Activated CD8-positive, alpha-beta memory T cell treated with anti-CD3 and anti-CD28 coated beads for 4 hours (primary cell): ENCODE data around the gene TP53I13.
"Not testable (repeated sequence)": the region's sequence is repeated elsewhere in the genome, so short reads cannot be mapped to it uniquely, and the experiment has no call there.

ENCODE experiments used
- DNase-seq, 2 donors: peaks; one replicate each; pipeline ENCODE4 v3.0.0-alpha.2; 2020; ENCODE audit warnings: low read depth in 2 of 2

Gene TP53I13, protein sequence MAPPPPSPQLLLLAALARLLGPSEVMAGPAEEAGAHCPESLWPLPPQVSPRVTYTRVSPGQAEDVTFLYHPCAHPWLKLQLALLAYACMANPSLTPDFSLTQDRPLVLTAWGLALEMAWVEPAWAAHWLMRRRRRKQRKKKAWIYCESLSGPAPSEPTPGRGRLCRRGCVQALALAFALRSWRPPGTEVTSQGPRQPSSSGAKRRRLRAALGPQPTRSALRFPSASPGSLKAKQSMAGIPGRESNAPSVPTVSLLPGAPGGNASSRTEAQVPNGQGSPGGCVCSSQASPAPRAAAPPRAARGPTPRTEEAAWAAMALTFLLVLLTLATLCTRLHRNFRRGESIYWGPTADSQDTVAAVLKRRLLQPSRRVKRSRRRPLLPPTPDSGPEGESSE

DNA sequence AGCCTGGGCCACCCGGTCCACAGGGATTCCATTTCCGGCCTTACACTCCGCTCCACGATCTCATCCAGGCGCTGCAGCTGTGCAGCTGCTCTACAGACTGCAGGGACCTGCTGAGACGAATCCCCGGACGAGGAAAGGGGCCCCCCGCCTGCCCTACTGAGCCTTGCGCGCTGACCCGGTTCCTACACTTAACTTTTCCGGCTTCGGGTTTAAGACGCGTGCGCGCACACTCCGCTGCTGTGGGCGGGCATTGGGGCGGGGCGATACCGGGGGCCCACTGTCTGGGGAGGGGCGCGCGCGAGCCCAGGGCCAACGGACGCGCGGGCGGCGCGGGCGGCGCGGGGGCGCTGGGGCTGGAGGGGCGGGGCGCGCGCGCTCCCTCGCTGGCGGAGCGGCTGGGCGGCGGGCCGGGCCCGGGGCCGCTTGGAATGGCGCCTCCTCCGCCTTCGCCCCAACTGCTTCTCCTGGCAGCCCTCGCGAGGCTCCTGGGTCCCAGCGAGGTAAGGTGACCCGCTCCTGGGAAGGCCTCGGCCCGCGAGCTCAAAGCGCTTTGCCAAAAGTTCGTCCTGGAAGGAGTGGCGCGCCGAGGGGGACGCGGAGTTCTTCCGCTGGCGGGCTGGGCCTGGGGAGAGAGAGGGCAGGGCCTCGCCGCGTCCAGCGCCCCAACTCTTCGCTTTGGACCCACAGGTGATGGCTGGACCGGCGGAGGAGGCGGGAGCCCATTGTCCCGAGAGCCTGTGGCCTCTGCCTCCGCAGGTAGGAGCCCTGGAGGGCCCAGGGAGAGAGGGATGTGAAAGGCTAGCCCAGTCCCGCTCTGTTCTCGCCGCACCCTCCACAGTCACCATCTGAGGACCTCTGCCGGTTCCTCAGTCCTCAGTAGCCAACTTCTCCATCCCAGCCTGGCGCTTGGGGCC is at the start of gene TP53I13:
TP53I13 (plus strand) TSS at position 371 of the 914 bp plus-strand sequence; CDS start at position 429, 58 bp downstream.
- DNase-seq: peak; percentile 84

DNA sequence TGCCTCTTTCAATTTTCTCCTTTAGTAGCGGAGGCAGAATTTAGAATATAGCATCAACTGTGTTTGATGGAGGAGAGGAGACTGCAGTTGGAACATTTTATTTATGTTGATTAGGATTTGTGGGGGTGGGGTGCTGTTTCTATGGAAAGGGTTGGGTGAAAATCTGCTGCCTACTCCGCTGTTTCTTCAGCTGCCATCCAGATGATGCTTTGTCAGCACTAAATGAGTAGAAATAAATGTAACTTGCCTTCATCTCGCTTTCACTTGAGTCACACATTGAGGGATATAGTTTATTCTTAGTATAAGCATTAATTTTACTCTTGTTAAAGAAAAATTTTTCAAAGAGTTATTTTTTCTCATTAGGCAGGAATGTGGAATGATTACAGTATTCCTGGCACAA is 43.8 kb upstream of the TP53I13 start:
- no peak for DNase-seq

DNA sequence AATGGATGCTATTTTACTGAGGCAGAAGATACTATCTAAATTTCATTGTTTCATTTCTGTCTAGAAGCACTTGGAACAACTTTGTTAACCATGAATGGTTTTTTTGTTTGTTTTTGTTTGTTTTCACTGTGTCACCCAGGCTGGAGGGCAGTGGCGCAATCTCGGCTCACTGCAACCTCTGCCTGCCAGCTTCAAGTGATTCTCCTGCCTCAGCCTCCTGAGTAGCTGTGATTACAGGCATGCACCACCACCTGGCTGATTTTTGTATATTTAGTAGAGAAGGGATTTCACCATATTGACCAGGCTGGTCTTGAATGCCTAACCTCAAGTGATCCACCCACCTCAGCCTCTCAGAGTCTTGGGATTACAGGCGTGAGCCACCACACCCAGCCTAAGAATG is 42.2 kb upstream of the TP53I13 start:
- no peak for DNase-seq

DNA sequence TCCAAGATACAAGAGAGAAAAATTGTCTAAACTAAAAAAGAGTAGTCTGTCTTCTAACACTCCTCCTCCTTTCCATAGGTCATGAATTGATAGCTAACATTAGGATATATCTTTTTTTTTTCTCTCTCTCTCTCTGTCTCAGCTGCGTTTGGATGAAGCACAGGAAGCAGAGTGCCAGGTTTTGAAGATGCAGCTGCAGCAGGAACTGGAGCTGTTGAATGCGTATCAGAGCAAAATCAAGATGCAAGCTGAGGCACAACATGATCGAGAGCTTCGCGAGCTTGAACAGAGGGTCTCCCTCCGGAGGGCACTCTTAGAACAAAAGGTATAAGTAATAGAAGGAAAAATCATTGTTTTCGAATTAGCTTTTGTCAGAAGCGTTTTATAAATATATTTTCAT is 34.5 kb upstream of the TP53I13 start:
- no peak for DNase-seq

DNA sequence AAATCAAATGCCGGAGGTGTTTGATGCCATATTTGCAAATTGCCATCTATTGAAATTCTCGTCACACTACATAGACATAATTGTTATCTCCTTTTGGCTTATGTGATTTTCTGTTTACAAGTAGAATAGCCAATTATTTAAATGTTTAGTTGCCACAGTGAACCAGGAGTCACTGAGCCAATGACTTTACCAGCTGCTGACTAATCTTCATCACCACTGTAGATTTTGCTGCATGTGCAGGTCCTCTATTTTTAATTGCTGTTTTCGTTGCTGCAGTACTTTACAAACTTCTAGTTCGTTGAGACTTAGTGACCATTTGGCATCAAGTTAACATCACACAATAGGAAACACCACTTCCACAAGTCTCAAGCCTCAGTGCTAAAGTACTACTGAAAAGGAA is 24.4 kb upstream of the TP53I13 start:
- no peak for DNase-seq

DNA sequence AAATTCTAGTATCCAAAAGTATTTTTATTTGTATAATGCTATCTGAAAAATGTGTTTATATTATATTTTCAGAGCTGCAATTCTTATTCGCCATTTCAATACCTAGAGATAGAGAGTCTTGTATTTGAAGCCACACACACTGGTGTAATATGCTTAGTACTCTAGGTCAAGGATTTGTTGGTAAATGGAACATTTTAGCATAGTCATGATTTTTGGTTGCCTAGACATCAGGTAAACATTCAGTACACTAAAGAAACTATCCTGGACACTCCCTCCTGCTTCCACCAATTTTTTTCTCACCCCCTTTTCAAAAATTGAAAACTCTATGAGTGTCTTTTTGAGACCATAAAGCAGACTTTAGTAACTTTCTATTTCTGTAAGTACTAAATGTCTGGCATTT is 22.4 kb upstream of the TP53I13 start:
- DNase-seq: no peak

DNA sequence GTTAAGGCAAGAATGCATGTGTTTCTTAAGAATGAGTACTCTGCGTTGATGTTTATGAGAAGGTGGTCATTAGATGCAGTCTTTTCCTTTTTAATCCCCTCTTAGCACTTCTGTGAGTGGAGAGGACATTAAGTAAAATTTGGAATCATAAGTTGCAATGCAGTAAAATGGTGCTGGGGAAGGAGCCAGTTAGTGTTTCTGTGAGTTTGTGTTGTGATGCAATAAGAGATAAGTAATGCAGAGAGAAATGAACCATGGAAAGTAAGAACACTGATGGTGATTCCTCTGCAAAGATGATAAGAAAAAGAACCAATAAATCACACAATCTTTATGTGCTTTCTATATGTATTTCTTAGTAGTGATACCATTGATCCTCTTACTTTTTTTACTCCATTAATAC is 21.7 kb upstream of the TP53I13 start:
- no peak for DNase-seq

DNA sequence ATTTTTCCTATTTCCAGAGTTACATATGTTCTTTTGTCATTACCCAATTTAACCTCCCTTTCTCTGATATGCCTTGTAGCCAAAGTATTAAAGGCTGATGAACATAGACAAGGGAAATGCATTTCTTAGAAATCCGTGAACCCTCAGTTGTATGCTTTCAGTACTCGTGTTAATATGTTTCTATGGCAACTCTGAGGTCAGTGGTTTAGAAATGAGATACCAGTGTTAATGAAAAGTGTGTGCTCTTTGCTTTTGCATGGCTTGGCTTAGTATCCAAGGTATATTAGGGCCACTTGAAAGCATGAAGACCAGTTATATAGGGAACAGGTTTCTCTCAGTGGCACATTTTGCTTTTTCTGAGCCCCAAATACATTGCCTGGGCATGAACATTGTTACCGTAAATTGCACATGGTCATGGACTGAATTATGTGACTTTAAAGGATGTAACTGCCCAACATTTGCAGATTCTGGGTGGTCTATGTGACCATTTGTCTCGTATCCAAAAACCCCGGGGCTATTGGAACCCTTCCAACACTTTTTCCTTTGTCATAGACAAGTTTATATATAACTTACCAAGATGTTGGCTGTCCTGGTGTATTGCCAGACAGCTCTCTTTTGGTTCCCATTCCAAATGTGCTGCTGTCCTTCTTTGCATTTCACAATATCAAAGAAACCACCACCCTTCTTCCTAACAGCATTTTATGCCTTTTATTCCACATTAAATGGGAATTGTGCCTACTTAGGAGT is 19.2 kb upstream of the TP53I13 start:
- no peak for DNase-seq

DNA sequence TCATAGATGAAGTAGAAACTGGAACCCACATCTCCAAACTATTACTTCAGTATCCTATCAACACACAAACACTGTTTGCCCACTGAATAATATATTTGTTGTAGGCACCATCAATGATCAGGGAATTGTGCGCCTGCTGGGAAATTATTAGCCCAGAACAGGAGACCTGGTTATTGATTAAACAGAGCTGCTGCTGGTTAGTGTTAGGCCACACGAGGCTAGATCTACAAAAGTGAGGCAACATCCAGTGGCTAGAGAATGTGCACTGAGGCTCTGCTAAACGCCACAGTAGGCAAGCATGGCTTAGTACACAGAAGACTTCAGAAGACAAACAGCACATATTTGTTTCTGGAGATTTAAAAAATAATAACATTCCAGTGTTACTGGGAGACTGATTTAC is 12.7 kb upstream of the TP53I13 start:
- DNase-seq: no peak

DNA sequence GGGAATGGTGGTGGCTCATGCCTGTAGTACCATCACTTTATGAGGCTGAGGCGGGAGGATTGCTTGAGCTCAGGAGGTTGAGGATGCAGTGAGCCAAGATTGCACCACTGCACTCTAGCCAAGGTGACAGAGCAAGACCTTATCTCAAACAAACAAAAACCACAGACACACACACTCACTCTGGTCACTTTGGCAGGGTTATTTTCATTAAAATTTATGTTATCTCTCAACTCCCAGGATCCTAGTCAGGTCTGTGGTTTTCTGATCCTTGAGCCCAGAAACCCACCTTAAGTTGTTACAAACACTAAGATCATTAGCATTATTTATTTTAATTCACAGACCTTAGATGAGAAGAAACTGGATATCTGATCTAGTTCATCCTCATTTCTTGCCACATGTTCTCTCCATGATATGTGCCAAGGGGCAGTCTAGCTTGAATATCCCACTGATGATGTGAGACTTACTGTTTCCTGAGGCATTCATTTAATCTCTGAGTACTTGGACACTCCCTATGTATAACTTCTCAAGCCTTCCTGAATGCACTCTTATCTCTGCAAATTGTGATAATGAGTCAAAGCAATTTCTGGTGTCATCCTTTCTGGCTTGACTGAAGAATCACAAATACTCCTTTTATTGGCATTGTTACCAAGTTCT is 11.3 kb upstream of the TP53I13 start:
- no peak for DNase-seq

DNA sequence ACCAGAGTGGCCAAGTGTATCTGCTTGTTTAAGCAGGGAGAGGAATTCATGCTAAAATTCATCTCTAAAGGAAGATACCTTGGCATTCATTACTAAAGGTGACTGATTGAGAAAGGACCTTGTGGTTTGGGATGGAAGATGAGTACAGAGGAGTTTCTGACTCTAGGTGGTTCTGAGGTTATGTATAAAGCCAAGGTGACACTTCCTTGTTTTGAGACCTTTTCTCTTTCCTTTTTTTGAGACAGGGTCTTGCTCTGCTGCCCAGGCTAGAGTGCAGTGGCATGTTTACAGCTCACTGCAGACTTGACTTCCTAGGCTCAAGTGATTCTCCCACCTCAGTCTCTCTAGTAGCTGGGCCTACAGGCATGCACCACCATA is 10.8 kb upstream of the TP53I13 start:
- no peak for DNase-seq

DNA sequence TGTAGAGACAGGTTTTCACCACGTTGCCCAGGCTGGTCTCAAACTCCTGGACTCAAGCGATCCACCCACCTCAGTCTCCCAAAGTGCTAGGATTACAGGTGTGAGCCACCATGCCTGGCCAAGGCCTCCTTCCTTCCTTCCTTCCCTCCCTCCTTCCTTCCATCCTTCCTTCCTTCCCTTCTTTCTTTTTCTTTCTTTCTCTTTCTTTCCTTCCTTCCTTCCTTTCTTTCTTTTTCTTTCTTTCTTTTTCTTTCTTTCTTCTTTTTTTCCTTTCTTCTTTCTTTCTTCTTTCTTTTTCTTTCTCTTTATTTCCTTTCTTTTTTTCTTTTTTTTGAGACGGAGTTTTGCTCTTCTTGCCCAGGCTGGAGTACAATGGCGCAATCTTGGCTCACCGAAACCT is 10.4 kb upstream of the TP53I13 start:
- not testable (repeated sequence) for DNase-seq

DNA sequence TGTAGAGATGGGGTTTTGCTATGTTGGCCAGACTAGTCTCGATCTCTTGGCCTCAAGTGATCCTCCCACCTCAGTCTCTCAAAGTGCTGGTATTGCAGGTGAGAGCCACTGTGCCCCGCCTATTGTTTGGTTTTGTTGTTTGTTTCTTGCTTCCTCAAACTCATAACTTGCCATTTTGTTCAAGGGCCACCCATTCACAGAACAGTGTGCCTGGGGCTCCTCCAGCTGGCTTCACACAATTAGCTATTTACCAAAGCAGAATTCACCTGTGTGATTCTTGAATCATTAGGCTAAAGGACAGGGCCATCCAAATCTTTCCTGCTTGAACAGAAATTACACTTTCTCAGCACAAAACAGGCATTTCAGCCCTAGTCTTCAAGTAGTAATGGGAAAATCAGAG is 8.9 kb upstream of the TP53I13 start:
- no peak for DNase-seq

DNA sequence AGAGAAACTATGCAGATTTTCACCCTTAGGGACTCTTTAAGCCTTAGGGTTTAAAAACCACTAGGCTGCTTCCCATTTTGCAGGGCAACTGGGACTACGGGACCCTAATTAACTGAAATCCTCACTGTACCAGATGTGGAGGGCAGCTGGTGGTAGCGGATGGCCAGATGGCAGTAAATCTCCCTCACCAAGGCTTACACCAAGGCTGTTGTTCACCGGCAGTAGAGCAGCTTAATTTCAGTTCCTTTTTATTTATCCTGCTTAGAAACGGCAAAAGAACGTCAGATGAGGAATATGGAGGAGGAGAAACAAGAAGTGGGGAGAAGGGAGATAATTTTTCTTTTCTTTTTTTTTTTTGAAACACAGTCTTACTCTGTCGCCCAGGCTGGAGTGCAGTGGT is 8.2 kb upstream of the TP53I13 start:
- DNase-seq: no peak

DNA sequence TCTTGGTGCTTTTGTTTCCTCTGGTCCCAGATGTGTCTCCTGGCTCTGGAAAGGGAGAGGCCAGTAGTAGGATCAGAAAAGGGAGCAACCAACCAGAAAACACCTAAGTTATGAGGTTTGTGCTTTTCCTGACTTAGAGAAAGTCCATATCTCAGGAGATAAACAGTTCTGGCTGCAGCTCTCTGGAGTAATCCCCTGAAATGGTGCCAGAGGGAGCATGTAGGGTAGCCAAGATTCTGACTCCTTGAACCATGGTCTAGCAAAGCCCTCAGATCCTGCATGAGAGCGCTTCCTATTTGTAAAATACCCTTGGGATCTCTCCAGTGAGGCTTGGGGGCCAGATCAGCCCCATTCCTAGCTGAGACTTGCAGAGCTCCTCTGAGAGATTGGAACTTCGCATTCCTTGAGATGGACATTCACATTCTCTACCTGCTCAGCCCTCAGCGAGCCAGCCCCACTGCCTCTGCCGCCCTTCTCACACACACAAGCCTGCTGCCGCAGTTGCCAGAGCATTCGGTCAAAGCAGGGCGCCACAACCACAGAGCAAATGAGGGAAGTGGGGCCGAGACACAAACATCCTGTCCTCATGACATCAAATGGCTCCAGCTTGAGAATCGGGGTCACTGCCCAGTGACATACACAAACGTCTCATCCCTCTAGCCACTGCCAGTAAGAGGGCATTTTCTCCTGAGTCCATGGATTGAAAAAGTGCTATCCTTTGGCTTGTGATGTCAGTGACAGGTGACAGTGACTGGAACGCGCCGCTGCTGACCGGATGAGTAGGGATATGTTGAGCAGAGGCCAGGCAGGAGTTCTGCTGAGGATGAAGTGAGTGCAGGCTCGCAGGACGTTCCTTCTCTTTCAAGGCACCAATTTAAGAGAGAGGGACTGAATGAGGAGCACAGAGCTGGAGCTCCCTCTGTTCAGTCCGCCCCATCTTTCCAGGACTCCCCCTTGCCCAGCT is 6.7 kb upstream of the TP53I13 start:
- no peak for DNase-seq

DNA sequence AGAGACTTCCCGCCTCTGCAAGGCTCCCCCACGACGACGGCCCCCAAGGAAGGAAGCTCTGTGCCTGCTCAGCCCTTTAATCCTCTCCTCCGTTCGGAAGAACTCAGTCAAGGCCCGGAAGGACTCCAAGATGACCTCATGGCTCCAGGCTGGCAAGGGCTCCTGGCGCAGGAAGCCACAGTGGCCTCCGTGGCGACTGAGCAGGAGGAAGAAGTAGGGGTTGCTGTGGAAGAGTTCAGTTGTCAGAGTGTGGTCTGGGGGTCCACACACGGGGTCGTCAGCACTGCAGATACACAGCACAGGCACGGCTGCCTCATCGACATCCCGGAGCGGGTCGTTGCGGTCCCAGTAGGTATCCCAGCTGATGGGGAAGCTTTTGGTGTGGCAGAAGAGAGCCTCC is 5.9 kb upstream of the TP53I13 start:
- no peak for DNase-seq

DNA sequence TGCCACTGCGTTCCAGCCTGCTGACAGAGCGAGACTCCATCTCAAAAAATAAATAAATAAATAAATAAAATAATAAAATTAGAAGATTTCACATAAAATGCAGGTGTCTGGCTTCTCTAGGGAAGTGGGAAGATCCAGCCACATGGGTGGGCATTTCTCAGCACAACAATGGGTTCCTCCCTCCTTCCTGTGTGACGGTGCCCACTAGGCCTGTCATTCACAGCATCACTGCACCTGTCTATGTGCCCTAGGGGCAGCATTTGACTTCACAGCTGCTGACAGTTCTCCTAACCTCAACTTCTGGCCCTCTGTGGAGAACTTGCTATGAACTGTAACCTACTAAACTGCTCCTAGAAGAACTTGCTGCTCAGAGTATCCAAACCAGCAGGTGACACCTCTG is 4.7 kb upstream of the TP53I13 start:
- DNase-seq: no peak

DNA sequence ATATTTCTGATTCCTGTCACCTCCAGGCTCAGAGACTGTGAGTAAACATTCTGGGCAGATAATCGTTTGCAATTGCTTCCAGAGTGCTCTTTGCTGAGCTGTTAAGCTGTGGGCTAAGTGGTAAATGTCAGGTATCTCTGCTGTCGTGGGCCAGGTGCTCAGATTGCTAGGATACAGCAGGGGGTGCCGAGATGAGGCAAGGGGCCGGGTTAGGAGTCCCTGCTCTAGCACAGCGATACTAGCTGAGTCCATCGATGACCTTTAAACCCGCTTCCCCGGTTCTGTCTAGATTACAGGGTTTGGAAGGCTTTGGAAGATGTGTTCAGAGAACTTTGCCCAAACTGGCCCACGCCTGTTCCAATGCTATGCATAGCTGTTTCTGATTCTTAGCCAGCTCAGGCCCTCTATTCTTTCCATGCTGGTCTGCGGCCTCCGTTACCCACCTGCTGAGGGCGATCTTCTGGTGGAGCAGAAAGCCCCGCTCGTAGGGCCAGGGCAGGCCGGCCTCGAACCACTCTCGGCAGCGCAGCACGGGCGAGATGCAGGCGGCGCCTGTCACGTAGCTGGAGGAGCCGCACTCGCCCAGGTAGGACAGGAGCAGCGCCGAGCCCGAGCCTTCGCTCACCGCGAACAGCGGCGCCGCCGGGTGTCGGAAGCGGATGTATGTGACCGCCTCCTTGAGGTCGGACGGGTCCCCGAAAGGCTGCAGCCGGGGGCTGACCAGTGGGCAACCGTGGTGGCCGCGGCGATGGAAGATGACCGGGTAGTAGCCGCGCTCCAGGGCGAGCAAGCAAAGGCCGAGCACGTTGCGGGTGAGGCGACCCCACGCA is 2.6 kb upstream of the TP53I13 start:
- DNase-seq: no peak

DNA sequence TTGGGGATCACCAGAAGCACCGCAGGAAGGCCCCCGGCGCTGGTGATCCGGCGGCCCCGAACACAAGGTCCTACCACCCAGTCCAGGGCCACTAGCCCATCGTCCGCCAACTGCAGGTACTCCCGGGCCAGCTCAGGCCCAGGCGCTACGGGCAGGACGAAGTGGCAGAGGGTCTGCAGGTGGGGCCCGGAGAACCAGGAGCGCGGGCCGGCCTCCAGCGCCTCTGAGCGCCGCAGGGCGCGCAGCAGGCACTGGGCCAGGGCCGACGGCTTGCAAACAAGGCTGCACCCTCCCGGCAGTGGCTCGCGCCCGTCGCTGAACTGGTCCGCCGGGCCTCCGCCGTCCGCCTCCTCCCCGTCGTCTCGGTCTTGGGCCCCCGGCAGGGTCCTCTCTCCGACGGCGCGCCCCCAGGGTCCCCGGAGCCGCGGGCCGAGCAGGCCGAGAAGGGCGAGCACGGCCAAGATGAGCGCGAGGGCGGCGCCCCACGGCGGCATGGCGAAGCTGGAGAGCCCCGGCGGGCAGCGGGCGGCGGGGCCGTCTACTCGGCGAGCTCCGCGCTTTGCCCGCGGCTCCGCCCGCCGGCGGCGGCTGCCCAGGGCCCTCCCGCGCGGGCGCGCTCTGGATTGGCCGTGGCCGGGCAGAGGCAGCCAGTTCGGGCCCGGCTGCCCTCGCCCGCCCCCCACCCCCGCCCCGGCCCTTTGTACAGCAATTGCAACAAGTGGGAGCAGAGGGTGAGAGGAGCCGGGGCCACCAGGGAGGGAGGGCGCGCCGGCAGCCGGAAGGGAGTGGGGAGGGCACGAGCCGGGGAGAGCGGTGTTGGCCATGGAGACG is 1.8 kb upstream of the TP53I13 start, which contains the start of gene ABHD15:
ABHD15 (minus strand) TSS at position 565 of the 831 bp plus-strand sequence; CDS start at position 494, 71 bp downstream.
- no peak for DNase-seq
